Mesendoderm (in vitro differentiated cells): Measurements from ENCODE around the gene LHX6.

Experiments used
- DNase-seq: peaks from one replicate; pipeline ENCODE4 v3.0.0; 2013
- H2AK5ac ChIP-seq: 2 replicates; pipeline ENCODE4 v1.6.1; 2013; ENCODE audit warnings: low read length, inconsistent platforms
- H2BK120ac ChIP-seq: 2 replicates; pipeline ENCODE4 v1.6.1; 2013; ENCODE audit warnings: low read depth, mild to moderate bottlenecking, low read length, moderate library complexity, mixed read lengths
- H2BK15ac ChIP-seq: replicated peaks from 2 replicates; pipeline ENCODE4 v1.6.1; 2013; ENCODE audit warnings: low read depth, mild to moderate bottlenecking, moderate library complexity
- H2BK5ac ChIP-seq: 2 replicates; pipeline ENCODE4 v1.6.1; 2013; ENCODE audit warnings: low read length, inconsistent platforms
- H3K18ac ChIP-seq: 2 replicates; pipeline ENCODE4 v1.6.1; 2013; ENCODE audit warnings: mild to moderate bottlenecking, low read length, mixed read lengths
- H3K23ac ChIP-seq: one replicate; pipeline ENCODE4 v1.6.1; 2013; ENCODE audit warnings: low read length
- H3K27ac ChIP-seq: 2 replicates; pipeline ENCODE4 v1.5.1; 2013; ENCODE audit warnings: low read depth, mild to moderate bottlenecking, inconsistent platforms, low read length, moderate library complexity
- H3K27me3 ChIP-seq: 2 replicates; pipeline ENCODE4 v1.6.1; 2013; ENCODE audit warnings: low read length, control low read depth, mild to moderate bottlenecking, inconsistent platforms; ENCODE audit not compliant: insufficient read depth, poor library complexity
- H3K36me3 ChIP-seq: 2 replicates; pipeline ENCODE4 v1.6.1; 2013; ENCODE audit warnings: low read length, inconsistent platforms; ENCODE audit not compliant: control insufficient read depth, insufficient read depth
- H3K4ac ChIP-seq: one replicate; pipeline ENCODE4 v1.6.1; 2013; ENCODE audit warnings: low read depth, mild to moderate bottlenecking, low read length, moderate library complexity
- H3K4me1 ChIP-seq: 2 replicates; pipeline ENCODE4 v1.6.1; 2013; ENCODE audit warnings: low read depth, low read length, inconsistent platforms; ENCODE audit not compliant: control insufficient read depth
- H3K4me2 ChIP-seq: 2 replicates; pipeline ENCODE4 v1.6.1; 2013; ENCODE audit warnings: low read length
- H3K4me3 ChIP-seq: 2 replicates; pipeline ENCODE4 v1.5.1; 2013; ENCODE audit warnings: mild to moderate bottlenecking, low read length
- H3K56ac ChIP-seq: one replicate; pipeline ENCODE4 v1.6.1; 2013; ENCODE audit warnings: low read length
- H3K79me1 ChIP-seq: 2 replicates; pipeline ENCODE4 v1.6.1; 2013; ENCODE audit warnings: low read length, inconsistent platforms
- H3K79me2 ChIP-seq: 2 replicates; pipeline ENCODE4 v1.6.1; 2013; ENCODE audit warnings: mild to moderate bottlenecking, low read length; ENCODE audit not compliant: control insufficient read depth, insufficient read depth
- H3K9ac ChIP-seq: 2 replicates; pipeline ENCODE4 v1.6.1; 2013; ENCODE audit warnings: low read length, inconsistent platforms
- H4K5ac ChIP-seq: one replicate; pipeline ENCODE4 v1.6.1; 2013; ENCODE audit warnings: low read length
- H4K8ac ChIP-seq: one replicate; pipeline ENCODE4 v1.6.1; 2013; ENCODE audit warnings: low read depth, mild to moderate bottlenecking, control low read depth, low read length, moderate library complexity
- WGBS: extraction: QIAGEN DNeasy Blood & Tissue Kit; methylation state at CpG from one replicate; pipeline ENCODE4 v1.1.7; 2013; ENCODE audit warnings: low lambda C conversion rate, missing lambda C conversion rate; ENCODE audit not compliant: insufficient coverage; ENCODE audit errors: extremely low coverage; 5-methylcytosine and 5-hydroxymethylcytosine counted together

The LHX6 gene

GRCh38 chr9:122229485-122229837, 704 bp upstream of the LHX6 start:
- no peaks in the 10 kb centered on the region for H3K79me1 ChIP-seq
- H3K18ac ChIP-seq, result no peak overlapping the region
- no CpG with 5 or more reads among the region's 4 CpGs for WGBS
- no peak overlapping the region for H3K4me2 ChIP-seq
- no peak for DNase-seq
- peaks cover 63% of the 10 kb centered on the region for H3K27me3 ChIP-seq
- no peak overlapping the region for H3K56ac ChIP-seq
- H3K79me2 ChIP-seq, result no peaks in the 10 kb centered on the region
- no peak overlapping the region for H3K27ac ChIP-seq
- H4K5ac ChIP-seq, result no peak overlapping the region
- no peak overlapping the region for H3K4me3 ChIP-seq
- H3K4ac ChIP-seq, result no peak overlapping the region
- H3K4me1 ChIP-seq, result no peaks in the 10 kb centered on the region
- H2BK15ac ChIP-seq, result no peak overlapping the region
- peak overlapping the region; percentile 66 for H3K23ac ChIP-seq
- H3K9ac ChIP-seq, result no peak overlapping the region
- H2BK5ac ChIP-seq, result no peak overlapping the region
- no peaks in the 10 kb centered on the region for H3K36me3 ChIP-seq
- H2AK5ac ChIP-seq, result no peak overlapping the region
- H2BK120ac ChIP-seq, result no peak overlapping the region
- H4K8ac ChIP-seq, result no peak overlapping the region

GRCh38 chr9:122228191-122228567, 578 bp downstream of the LHX6 start:
- Histone ChIP-seq H3K18ac (no peak overlapping the region), H3K9ac (peak overlapping the region; percentile 34), H3K4me2 (peak overlapping the region; percentile 29), H2BK120ac (no peak overlapping the region), H3K4ac (no peak overlapping the region), H3K79me2 (no peaks in the 10 kb centered on the region), H3K56ac (peak overlapping the region; percentile 15), H3K27me3 (peaks cover 73% of the 10 kb centered on the region), H3K23ac (no peak overlapping the region), H4K5ac (no peak overlapping the region), H3K79me1 (no peaks in the 10 kb centered on the region), H2AK5ac (no peak overlapping the region), H2BK15ac (no peak overlapping the region), H4K8ac (no peak overlapping the region), H3K4me1 (no peaks in the 10 kb centered on the region), H3K36me3 (no peaks in the 10 kb centered on the region), H2BK5ac (no peak overlapping the region), H3K27ac (no peak overlapping the region), H3K4me3 (no peak overlapping the region)
- DNase-seq, result peak; percentile 21
- no CpG with 5 or more reads among the region's 38 CpGs for WGBS

- H3K18ac ChIP-seq, result no peak overlapping the region
- WGBS, result no CpG with 5 or more reads among the region's 10 CpGs
- H3K79me2 ChIP-seq, result no peaks in the 10 kb centered on the region
- DNase-seq, result no peak
- no peak overlapping the region for H4K8ac ChIP-seq
- H2BK5ac ChIP-seq, result no peak overlapping the region
- H3K27me3 ChIP-seq, result peaks cover 79% of the 10 kb centered on the region
- H2BK15ac ChIP-seq, result no peak overlapping the region
- H3K23ac ChIP-seq, result no peak overlapping the region
- no peaks in the 10 kb centered on the region for H3K4me1 ChIP-seq
- H3K4ac ChIP-seq, result no peak overlapping the region
- H3K4me2 ChIP-seq, result no peak overlapping the region
- H3K79me1 ChIP-seq, result no peaks in the 10 kb centered on the region
- H4K5ac ChIP-seq, result no peak overlapping the region
- H3K36me3 ChIP-seq, result no peaks in the 10 kb centered on the region
- no peak overlapping the region for H3K56ac ChIP-seq
- H2AK5ac ChIP-seq, result no peak overlapping the region
- no peak overlapping the region for H3K9ac ChIP-seq
- no peak overlapping the region for H3K27ac ChIP-seq
- H2BK120ac ChIP-seq, result no peak overlapping the region
- no peak overlapping the region for H3K4me3 ChIP-seq
These were observed 1.2 kb downstream of the LHX6 start for GRCh38 chr9:122227575-122227900.

- Histone ChIP-seq H3K36me3 (no peaks in the 10 kb centered on the region), H3K4ac (no peak overlapping the region), H3K27me3 (peaks cover 84% of the 10 kb centered on the region), H4K8ac (no peak overlapping the region), H3K9ac (no peak overlapping the region), H3K79me1 (no peaks in the 10 kb centered on the region), H3K79me2 (no peaks in the 10 kb centered on the region), H2BK5ac (no peak overlapping the region), H4K5ac (no peak overlapping the region), H2BK15ac (no peak overlapping the region), H3K27ac (no peak overlapping the region), H3K4me2 (no peak overlapping the region), H2BK120ac (no peak overlapping the region), H3K4me3 (no peak overlapping the region), H3K18ac (no peak overlapping the region), H3K4me1 (no peaks in the 10 kb centered on the region), H3K56ac (no peak overlapping the region), H2AK5ac (no peak overlapping the region), H3K23ac (no peak overlapping the region)
- DNase-seq, result peak; percentile 42
- no CpG with 5 or more reads among the region's 59 CpGs for WGBS
These were observed 1.8 kb downstream of the LHX6 start for GRCh38 chr9:122226758-122227574.

- Histone ChIP-seq H2BK5ac (no peak overlapping the region), H3K36me3 (no peaks in the 10 kb centered on the region), H4K5ac (no peak overlapping the region), H2BK15ac (no peak overlapping the region), H3K4ac (no peak overlapping the region), H3K4me2 (no peak overlapping the region), H2BK120ac (no peak overlapping the region), H3K9ac (no peak overlapping the region), H2AK5ac (no peak overlapping the region), H4K8ac (no peak overlapping the region), H3K56ac (peak overlapping the region; percentile 1), H3K27ac (no peak overlapping the region), H3K79me1 (no peaks in the 10 kb centered on the region), H3K4me3 (no peak overlapping the region), H3K4me1 (no peaks in the 10 kb centered on the region), H3K18ac (no peak overlapping the region), H3K23ac (peak overlapping the region; percentile 66), H3K27me3 (peaks cover 89% of the 10 kb centered on the region), H3K79me2 (no peaks in the 10 kb centered on the region)
- peak; percentile 36 for DNase-seq
- WGBS, result no CpG with 5 or more reads among the region's 51 CpGs
These were observed 2.5 kb downstream of the LHX6 start for GRCh38 chr9:122226142-122226757.
